HEK293T (cell line): ENCODE data around the gene RNFT2.

Source experiments
- ARNT ChIP-seq: fragments of 450-650 bp; IDR thresholded peaks from 2 replicates; pipeline ENCODE4 v1.6.1; 2017; ENCODE audit warnings: mild to moderate bottlenecking
- CTBP1 ChIP-seq: fragments of 450-650 bp; IDR thresholded peaks from 2 replicates; pipeline ENCODE4 v1.6.1; 2016; ENCODE audit warnings: borderline replicate concordance
- FOXM1 ChIP-seq: fragments of 450-650 bp; IDR thresholded peaks from 2 replicates; pipeline ENCODE4 v1.6.1; 2017; ENCODE audit warnings: mild to moderate bottlenecking, borderline replicate concordance

- TF ChIP-seq ARNT (no peak), CTBP1 (no peak), FOXM1 (no peak)
Measured at GRCh38 chr12:116880213-116880816, 142.2 kb downstream of the RNFT2 start.
